Transverse colon (tissue), 4 donors: Measurements from ENCODE around the gene DDN. TPM values are rescaled to one million over a fixed set of nuclear protein-coding genes. Genes with fewer than 3 reads are reported as not detected.

Source experiments
- DNase-seq: peaks from one replicate; pipeline ENCODE4 v3.0.0-alpha.2; 2019
- H3K27ac ChIP-seq, 4 donors: fragments of 200-600 bp; sonication (generic); 2 replicates each; pipeline ENCODE4 v1.5.1; 2016 to 2018; ENCODE audit warnings: inconsistent platforms in 4 of 4
- H3K27me3 ChIP-seq: fragments of 200-600 bp; sonication (generic); 2 replicates; pipeline ENCODE4 v1.5.1; 2017; ENCODE audit warnings: inconsistent platforms
- H3K36me3 ChIP-seq, 4 donors: fragments of 200-600 bp; sonication (generic); 2 replicates each; pipeline ENCODE4 v1.5.1; 2017 to 2019; ENCODE audit warnings: inconsistent platforms in 4 of 4
- H3K4me1 ChIP-seq, 4 donors: fragments of 200-600 bp; sonication (generic); 2 replicates each; pipeline ENCODE4 v1.5.1; 2017 to 2020; ENCODE audit warnings: inconsistent platforms in 4 of 4
- H3K4me3 ChIP-seq, 4 donors: fragments of 200-600 bp; sonication (generic); 1 replicate in 1 of 4; 2 replicates in 3 of 4; pipeline versions ENCODE4 v1.5.1 to v1.6.1; 2017 to 2019; ENCODE audit warnings: inconsistent platforms in 4 of 4
- H3K9me3 ChIP-seq, 2 donors: fragments of 200-600 bp; sonication (generic); 2 replicates each; pipeline ENCODE4 v1.5.1; 2017 to 2019; ENCODE audit warnings: inconsistent platforms in 2 of 2
- CTCF ChIP-seq, 5 experiments: fragments of 200-600 bp in 3 of 5; fragments of 450-650 bp in 2 of 5; sonication (generic) in 3 of 5; IDR thresholded peaks; 1 replicate in 2 of 5; 2 replicates in 3 of 5; pipeline ENCODE4 v1.5.1; 2016 to 2017; ENCODE audit warnings: antibody characterized with exemption in 5 of 5, inconsistent platforms in 3 of 5, mild to moderate bottlenecking in 2 of 5, moderate library complexity in 1 of 5
- EP300 ChIP-seq: sonication (generic); formaldehyde crosslinking; IDR thresholded peaks from one replicate; pipeline ENCODE4 v1.6.1; 2017; ENCODE audit warnings: antibody characterized with exemption, low read depth
- POLR2A ChIP-seq: fragments of 450-650 bp; IDR thresholded peaks from one replicate; pipeline ENCODE4 v1.6.1; 2016; ENCODE audit warnings: antibody characterized with exemption, mild to moderate bottlenecking, moderate library complexity
- POLR2AphosphoS5 ChIP-seq, 3 donors: sonication (generic); formaldehyde crosslinking; IDR thresholded peaks; one replicate each; pipeline ENCODE4 v1.6.1; 2016; ENCODE audit warnings: antibody characterized with exemption in 3 of 3
- WGBS, 2 donors: methylation state at CpG; one replicate each; pipeline ENCODE4 v1.1.5; 2018; ENCODE audit warnings: low coverage in 1 of 2; 5-methylcytosine and 5-hydroxymethylcytosine counted together
- in situ Hi-C, 4 donors: fragments of 200-750 bp; cut with MboI; loops; one replicate each; pipeline versions ENCODE4 v1.15.0 to v1.15.1; 2017; ENCODE audit warnings: low sequenced_read_pairs in 3 of 4, low pct_ligation_motif_present in 1 of 4, low pct_unique_long_range_greater_than_20kb in 1 of 4
- intact Hi-C: fragments of 100-400 bp; cut with DNase I; formaldehyde crosslinking; loops from one replicate; pipeline ENCODE4 v1.15.1; 2023; ENCODE audit warnings: low total_unique reads
- small RNA-seq, 4 donors: library from RNA; depleted of rRNA; stranded (forward); fragments of <200 nt; gene quantifications; one replicate each; pipeline ENCODE3, GENCODE V24; 2016
- total RNA-seq, 4 donors: library from RNA; depleted of rRNA; stranded (reverse); fragments of >200 nt; gene quantifications; one replicate each; pipeline ENCODE4 v1.1.0, GENCODE V29; 2016

The DDN gene
- total RNA-seq, 4 donors from 2014 or later: 0.27 to 0.32 TPM; not detected in 2

- in situ Hi-C loops (no loop called here), intact Hi-C loops (no loop called here)
- no peak for TF ChIP-seq EP300
- TF ChIP-seq CTCF (IDR thresholded peaks at IDR 0.05): no peak
- peak in 2 of 3 donors; percentile 28 to 58 for TF ChIP-seq POLR2AphosphoS5 (IDR thresholded peaks at IDR 0.05)
- no peak for TF ChIP-seq POLR2A
- no peaks in the 10 kb centered on the region for H3K9me3 ChIP-seq
- H3K4me3 ChIP-seq: no peak overlapping the region
- 37 to 71% methylated on average over 3 of the region's 3 CpGs for WGBS, 2 donors
- H3K27me3 ChIP-seq: no peaks in the 10 kb centered on the region
- H3K27ac ChIP-seq: peak overlapping the region; percentile 52 to 81 (median 66)
- H3K36me3 ChIP-seq: no peaks in the 10 kb centered on the region
- peaks cover 0 to 30% (median 17%) of the 10 kb centered on the region in 4 donors for H3K4me1 ChIP-seq
- DNase-seq: peak; percentile 51
Measured at GRCh38 chr12:48947727-48948126, 51.4 kb downstream of the DDN start.

DNA sequence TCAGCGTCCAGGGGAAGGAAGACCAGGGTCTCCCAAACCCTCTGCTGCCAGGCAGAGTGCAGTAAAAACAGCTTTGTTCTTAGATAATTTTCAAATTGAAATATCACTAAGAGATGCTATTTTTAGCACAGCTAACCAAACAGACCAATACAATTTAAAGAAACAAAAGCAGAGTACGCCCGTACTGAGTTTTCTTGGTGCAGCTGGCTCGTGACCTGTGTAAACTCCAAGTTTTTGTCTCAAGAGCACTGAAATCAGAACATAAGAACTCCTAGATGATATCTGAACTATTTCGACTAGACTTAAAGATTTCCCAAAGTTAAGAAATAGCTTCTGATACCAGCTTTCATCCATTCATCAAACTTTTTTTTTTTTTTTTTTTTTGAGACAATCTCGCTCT, 52.2 kb downstream of the DDN start:
- in situ Hi-C loops (no loop called here), intact Hi-C loops (no loop called here)
- TF ChIP-seq CTCF (IDR thresholded peaks at IDR 0.05) (no peak), EP300 (no peak), POLR2A (no peak), POLR2AphosphoS5 (IDR thresholded peaks at IDR 0.05) (no peak)
- Histone ChIP-seq H3K27ac (peak overlapping the region; percentile 52 to 81 (median 66)), H3K9me3 (no peaks in the 10 kb centered on the region), H3K36me3 (no peaks in the 10 kb centered on the region), H3K4me3 (no peak overlapping the region), H3K27me3 (no peaks in the 10 kb centered on the region), H3K4me1 (peaks cover 0 to 30% (median 17%) of the 10 kb centered on the region in 4 donors)
- WGBS, 2 donors: 57 to 73% methylated on average over 3 to 6 of the region's 6 CpGs
- DNase-seq: no peak

GRCh38 chr12:48946205-48946604, 53.0 kb downstream of the DDN start:
- Histone ChIP-seq H3K27ac (peak overlapping the region; percentile 52 to 81 (median 66)), H3K4me3 (no peak overlapping the region), H3K27me3 (no peaks in the 10 kb centered on the region), H3K4me1 (peaks cover 0 to 30% (median 17%) of the 10 kb centered on the region in 4 donors), H3K36me3 (no peaks in the 10 kb centered on the region), H3K9me3 (no peaks in the 10 kb centered on the region)
- in situ Hi-C loops (no loop called here), intact Hi-C loops (no loop called here)
- DNase-seq: no peak
- TF ChIP-seq CTCF (IDR thresholded peaks at IDR 0.05): no peak
- TF ChIP-seq POLR2AphosphoS5 (IDR thresholded peaks at IDR 0.05): no peak
- TF ChIP-seq EP300: no peak
- no peak for TF ChIP-seq POLR2A

Small RNAs within 50 kb of the gene (small RNA-seq; reads per million reads assigned to genes)
- 0 reads per million in 4 donors for gene RNU6-940P

Other genes starting within 250 kb of the DDN start
- gene ADCY6, start 210.3 kb downstream of the DDN start, total RNA-seq: 100 to 1,000 TPM; 112 to 170 (median 115) TPM
- 10 to 100 TPM; 20.6 to 53.5 (median 47.1) TPM for gene CACNB3, start 180.9 kb downstream of the DDN start, total RNA-seq
- 100 to 1,000 TPM in 1 of 4 donors, 10 to 100 TPM in 3; 82.9 to 143 (median 83.9) TPM for gene DDX23, start 147.2 kb downstream of the DDN start, total RNA-seq
- gene RND1, start 133.5 kb downstream of the DDN start, total RNA-seq: 10 to 100 TPM in 1 of 4 donors, 1 to 10 TPM in 2, not detected in 1; 1.1 to 19.1 (median 3.3) TPM
- gene FKBP11, start 73.9 kb downstream of the DDN start, total RNA-seq: 10 to 100 TPM; 12.1 to 35.9 (median 20.9) TPM
- gene ARF3, start 41.9 kb downstream of the DDN start, total RNA-seq: 100 to 1,000 TPM in 2 of 4 donors, 10 to 100 TPM in 2; 30.8 to 117 (median 99.8) TPM
- gene WNT10B, start 27.6 kb downstream of the DDN start, total RNA-seq: 1 to 10 TPM in 1 of 4 donors, under 1 TPM in 1, not detected in 2; 0.41 to 1.4 TPM
- not detected for gene WNT1, start 21.1 kb downstream of the DDN start, total RNA-seq
- gene PRKAG1, start 19.4 kb upstream of the DDN start, total RNA-seq: 10 to 100 TPM; 21.7 to 44.0 (median 42.3) TPM
- gene KMT2D, start 61.4 kb upstream of the DDN start, total RNA-seq: 100 to 1,000 TPM in 1 of 4 donors, 10 to 100 TPM in 3; 50.0 to 351 (median 78.0) TPM
- not detected for gene RHEBL1, start 70.6 kb upstream of the DDN start, total RNA-seq
- under 1 TPM in 2 of 4 donors, not detected in 2; 0.27 to 0.32 TPM for gene DHH, start 95.4 kb upstream of the DDN start, total RNA-seq
- gene LMBR1L, start 111.5 kb upstream of the DDN start, total RNA-seq: 100 to 1,000 TPM in 1 of 4 donors, 10 to 100 TPM in 3; 72.6 to 125 (median 82.1) TPM
- gene TUBA1B, start 132.0 kb upstream of the DDN start, total RNA-seq: 100 to 1,000 TPM; 219 to 390 (median 319) TPM
- 100 to 1,000 TPM in 2 of 4 donors, 10 to 100 TPM in 2; 77.1 to 201 (median 92.6) TPM for gene TUBA1A, start 189.7 kb upstream of the DDN start, total RNA-seq